GM19025 (cell line): ENCODE data around the gene GH2.

Experiments used
- ATAC-seq: cut with Tn5 transposase; IDR thresholded peaks from one replicate; pipeline ENCODE4 v1.9.1; 2021; ENCODE audit warnings: mild to moderate bottlenecking, low read depth, moderate library complexity; ENCODE audit not compliant: unreplicated experiment

GH2 gene

DNA sequence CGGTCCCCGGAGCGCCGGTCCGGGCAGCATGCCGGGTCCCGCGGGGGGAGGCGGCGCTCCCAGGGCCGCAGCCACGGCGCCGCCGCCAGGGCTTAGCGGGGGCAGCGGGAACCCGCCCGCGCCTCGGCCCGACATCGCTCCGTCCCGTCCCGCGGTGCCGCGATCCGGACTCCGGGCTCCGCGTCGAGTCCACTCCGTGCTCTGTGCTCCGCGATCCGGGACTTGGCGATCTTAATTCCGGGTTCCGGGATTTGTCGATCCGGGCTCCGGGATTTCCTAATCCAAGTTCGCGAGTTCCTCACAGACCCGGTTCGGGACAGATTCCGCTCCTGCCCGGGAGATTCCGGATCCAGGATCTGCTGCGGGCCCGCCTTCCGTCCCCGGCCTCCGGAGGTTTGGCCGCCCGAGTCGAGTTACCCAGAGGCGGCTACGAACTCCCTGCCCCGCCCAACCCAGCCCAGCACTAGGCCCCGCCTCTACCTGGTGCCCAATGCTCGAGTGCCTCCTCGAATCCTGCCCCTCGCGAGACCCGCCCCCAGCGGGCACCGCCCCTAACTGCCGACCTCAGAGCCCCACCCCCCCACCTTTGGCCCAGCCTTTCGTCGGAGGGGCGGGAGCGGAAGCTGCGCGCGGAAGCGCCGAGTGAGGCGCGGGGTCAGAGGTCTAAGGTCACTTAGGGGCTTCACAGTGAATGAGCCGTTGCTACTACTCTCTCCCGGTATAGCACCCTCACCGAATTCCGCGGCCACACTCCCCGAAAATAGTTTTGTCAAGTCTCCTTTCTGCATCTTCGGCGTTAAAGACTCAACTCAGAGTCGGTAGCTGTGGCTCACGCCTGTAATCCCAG is 39.0 kb downstream of the GH2 start, which contains the start of gene SMARCD2:
Gene SMARCD2 (minus strand): TSS at position 146 of the 847 bp plus-strand sequence. CDS start 11 bp downstream, at position 135.
- ATAC-seq: peak; percentile 78

DNA sequence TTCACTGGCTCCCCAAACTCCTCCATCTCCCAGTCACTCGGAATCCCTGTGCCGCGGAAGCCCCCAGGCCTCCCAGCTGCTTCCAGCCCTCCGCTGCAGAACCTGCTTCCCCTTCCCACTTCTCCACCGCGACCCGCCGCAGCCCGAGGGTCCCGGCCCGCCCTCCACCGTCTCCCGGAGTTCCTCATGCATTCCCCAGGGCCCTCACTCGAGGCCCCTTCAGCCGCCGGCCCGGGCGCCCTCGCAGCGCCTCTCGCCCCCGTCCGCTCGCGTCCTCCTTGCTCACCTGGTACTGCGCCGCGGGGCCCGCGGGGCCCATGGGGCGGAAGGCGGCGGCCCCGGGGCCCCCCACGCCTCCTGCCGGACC is 39.6 kb downstream of the GH2 start:
- peak; percentile 28 for ATAC-seq

DNA sequence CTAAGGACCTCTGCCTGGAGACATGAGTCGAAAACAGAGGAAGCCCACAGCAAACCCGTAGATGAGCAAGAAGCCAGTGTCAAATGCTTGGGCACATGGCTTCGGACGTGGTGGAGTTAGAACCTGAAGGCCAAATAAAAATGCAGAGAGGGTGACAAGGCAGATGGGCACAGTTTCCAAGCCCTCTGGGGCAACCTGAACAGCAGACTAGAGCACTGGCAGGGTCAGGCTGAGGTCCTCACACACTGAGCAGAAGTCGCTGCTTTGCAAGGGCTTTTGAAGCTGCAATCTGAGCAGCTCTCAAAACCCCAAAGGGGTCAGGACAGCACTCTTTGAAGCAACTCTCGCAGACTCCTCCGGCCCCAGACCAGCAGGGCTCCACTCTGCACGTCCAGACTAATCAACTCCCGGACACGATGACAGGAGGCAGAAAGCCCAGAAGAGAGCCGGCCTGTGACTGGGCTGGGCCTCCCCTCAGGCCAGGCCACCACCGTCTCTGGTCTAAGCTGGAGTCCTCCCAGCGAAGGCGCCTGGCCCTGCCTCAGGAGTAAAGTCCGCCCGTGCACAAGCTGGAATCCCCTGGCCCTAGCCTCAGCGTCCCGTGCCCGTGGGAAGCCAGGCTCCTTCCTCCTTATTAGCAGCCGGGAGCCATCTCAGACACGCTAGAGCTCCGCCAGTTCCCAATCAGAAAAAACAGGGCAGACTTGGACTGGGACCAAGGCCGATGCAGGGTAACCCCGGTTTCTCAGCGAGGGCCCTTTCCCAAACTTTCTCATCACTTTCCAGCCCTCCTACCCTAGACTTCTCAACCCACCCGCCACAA is 40.2 kb downstream of the GH2 start:
- ATAC-seq: no peak

DNA sequence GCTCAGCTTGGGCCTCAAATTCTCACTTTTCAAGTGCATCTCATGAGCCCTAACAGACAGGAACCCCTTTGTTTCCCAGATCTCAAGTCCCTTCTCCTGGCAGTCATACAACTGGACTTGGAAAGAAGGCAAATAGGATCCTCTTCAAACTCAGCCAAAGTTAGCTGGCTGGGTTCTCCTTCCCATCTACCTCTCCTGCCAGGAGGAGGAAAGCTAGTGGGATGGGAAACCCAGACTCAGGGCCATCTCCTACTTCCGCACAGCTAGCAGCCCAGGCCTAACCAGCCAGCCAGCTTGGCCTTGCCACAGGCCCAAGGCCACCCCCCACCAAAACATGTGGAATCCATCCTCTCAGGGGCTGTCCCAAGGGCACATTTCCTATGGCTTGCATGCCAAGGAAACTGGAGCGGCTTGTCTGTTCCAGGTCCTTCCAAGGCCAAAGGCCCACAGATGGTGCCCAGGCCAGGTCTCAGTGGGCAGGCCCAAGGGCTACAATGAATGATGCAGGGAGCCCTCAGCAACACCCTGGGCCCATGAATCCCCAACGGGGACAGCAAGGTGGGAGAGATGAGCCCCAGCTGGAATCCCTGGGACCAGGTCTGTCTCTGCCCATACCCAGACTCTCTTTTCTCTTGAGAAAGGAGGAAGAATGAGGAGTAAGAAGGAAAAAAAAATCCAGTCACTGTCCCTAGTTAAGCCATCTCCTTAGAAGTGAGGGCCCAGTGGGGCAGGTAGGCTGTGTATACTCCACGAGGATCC is 41.0 kb downstream of the GH2 start:
- ATAC-seq: no peak

DNA sequence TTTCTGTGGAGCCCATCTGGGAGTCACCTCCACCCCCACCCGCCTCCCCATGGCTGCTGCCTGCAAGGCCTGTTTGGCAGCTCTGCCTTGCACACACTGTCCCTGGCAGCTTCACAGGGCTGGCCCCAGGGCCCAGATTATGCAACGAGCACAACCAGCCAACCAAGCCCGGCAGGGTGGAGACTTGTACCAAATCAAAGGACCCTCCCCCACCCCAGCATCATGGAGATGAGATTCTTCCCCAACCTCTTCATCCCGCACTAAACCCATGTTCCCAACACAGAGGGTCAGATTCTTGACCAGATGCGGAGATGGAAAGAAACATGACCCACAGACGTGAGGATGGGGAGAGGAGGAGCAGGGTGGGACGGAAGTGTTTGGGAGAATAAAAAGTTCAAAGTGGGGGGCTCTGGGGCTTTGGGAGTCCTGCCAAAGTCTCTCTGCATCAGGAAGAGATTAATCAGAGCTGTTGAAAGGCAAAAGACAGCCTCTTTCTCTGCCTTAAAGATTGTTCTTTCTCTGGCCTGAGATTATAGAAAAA is 43.0 kb downstream of the GH2 start:
- no peak for ATAC-seq

DNA sequence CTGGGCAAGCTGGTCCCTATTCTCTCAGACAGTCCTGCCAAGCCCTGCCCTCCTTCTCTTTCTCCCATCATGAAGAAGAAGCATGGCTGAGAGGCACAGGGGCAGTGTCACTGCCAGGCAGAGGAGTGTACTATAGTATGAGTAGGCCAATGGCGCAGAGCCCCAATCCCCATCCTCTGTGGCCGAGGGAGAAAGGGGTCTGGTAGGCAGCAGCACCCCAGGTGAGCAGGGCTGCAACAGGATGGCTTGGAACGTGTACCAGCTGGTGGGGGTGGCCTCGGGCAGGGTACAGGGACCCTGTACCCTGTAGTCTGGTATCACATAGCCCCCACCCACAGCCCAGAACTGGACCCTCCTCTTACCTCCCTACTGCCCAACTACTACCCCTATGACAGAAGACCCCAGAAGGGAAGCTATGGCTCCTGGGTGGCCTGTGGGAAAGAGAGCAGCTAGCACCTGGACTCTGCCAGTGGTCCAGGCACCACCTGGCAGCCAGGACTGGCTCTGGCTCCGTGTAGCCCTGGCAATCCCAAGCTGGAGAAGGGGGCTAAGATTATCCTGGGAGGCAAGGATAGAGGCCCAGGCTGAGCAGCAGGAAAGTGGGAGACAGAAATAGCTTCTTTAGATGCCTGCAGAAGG is 43.7 kb downstream of the GH2 start:
- no peak for ATAC-seq

DNA sequence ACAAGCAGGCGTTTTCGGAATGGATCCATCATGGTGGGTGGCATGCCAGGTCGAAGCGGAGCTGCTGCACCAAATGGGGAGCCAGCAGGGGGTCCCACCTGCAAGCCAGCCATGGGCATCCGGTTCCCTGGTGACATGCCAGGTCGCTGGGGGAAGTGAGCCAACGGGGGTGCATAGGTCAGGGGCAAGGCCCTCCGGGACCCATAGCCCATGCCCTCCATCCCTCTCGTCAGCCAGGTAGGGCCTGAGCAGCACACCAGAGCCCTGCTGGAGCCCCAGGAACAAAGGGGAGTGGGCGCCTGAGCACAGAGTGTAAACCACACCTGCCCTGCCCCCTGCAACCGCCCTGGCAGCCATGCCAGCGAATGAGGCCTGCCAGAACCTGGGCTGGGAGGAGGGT is 44.3 kb downstream of the GH2 start:
- ATAC-seq: no peak

DNA sequence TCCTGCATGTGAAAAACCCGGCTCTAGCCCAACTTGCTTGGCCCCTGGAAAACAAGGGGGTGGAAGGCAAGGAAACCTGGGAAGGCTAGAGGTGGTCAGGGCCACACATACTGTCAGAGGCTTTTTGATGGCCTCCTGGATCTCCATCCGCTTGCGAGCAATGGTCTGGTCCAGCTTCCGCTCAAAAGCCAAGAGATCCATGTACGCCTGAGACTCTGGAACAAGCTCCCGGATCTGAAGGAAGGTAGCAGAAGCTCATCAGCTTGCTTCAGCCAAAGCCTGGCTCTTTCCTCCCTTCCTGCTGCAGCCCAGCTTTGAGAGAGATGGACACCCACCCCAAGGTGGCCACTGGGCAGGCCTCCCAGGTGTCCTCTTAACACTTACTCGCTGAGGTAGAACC is 44.9 kb downstream of the GH2 start:
- no peak for ATAC-seq

DNA sequence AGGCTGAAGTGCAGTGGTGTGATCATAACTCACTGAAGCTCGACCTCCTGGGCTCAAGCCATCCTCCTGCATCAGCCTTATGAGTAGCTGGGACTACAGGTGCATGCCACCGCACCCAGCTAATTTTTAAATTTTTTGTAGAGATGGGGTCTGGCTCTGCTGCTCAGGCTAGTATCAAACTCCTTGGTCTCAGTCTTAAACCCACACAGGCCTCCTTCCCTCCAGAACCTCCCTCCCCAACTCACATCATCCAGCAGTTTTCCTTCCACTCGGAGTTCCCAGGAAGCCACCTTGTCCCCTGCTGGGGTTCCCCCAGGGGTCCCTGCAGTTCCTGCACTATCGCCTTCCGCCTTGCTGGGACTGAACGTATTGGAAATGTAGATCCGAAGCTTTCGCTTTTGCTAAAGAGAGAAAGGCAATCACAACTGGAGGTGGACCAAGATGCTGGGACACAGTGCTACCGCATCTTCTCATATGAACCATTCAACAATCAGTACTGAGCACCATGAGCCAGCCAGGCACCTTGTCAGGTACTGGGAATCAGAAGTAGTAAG is 46.5 kb downstream of the GH2 start:
- no peak for ATAC-seq

DNA sequence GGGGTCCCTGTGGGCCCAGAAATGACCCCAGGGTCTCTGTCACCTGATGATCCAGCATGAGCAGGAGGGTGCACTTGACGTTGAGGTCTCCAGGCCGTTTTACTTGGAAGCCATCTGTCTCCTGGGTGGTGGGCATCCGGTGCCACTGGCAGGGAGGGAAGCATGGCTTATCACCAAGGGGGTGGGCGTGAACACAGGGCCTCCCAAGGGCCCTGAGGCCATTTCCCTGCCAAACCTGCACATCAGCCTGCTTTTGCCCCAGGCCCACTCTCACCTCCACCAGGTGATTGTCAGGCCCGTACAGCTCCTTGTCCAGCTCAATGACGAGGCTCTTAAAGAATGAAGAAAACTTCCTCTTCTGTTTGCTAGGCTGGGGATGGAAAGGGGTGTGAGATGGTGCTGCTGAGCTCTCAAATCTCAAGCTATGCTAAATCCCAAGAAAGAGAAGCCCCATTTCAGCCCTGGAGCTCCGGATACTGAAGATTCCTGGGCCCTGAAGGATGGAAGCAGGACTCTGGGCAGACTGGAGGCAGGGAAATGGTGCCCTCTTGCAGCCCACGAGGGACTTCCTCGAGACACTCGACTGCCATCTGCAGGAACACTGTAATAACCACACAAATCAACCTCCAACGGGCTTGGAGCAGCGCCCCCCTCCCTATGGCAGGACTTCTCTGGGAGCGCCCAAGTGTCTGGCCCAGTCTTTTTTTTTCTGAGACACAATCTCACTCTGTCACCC is 47.1 kb downstream of the GH2 start:
- peak; percentile 60 for ATAC-seq

DNA sequence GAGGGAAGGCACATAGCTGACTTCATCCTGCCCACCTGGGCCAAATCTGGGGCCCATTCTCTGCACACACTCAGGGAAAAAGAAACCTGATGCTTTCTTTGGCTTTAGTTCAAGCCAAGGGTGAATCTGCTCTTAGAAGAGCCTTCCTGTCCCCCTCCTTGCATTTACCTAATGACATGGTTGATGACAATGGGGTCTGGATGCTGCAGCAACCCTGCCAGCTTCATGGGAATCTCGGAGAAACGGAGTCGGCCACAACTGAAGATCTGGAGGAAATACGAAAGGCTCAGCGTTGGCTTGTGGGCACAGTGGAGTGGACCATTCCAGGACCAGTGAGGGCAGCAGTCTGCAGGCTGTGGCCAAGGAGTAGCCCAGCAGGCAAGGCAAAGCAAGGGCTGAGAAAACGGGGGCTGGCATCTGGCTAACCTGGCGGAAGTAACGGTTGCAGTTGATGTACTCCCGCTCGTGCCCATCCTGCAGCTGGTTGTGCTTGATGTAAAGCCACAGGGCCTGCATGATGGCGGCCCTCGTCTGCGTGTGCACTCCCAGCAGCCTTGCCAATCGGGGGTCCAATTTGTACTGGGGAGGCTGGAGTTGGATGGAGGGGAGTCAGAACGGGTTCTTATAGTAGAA is 47.9 kb downstream of the GH2 start:
- no peak for ATAC-seq

DNA sequence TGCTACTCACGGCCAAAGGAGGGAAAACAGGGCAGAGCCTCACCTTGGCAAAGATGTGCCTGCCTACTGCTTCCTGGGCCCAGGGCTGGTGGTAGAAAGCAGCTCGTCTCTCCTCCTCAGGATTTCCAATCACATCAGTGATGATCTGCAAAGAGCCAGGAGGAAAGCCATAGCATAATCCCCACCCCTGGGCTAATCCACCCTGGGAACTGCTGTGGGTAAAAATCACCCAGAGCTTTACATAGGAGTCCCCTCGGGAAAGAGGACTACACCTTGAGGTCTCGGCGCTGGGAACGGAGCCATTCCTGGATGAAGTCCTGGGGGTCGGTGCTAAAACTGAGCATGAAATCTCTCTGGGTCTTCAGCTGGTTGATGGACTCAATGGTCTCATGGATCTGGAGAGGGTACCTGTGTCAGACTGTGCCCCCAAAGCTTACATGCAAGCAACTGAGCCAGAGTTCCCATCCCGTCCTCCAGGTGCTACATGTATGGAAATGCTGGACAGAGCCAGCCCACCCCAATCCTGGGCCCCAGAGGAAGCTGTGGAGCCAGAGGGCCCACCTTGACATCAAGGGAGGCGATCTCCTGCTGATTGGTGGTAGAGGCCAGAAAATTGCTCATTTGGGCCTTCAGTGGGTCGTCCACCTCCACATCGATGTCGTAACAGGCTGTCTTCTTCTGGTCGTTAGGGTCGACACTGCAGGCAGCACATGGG is 48.6 kb downstream of the GH2 start:
- ATAC-seq: no peak

DNA sequence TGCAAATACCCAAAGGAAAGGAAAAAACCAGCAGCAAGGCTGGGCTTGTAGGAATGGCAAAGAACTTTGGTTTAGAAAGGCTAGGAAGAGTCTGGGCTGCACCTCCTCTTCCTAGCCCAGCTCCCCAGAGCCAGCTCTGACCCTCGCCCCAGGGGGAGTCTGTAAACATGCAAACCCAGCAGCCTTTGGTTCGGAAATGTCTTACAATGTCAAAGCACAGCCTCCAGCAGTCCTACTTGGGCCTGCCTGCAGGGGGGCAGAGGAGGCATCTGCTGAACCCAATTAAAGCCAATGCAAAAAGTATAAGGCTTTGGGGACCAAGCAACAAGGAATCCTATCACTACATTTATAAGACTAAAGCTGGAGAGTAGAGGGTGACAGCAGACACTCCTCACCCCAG is 49.3 kb downstream of the GH2 start:
- ATAC-seq: no peak

DNA sequence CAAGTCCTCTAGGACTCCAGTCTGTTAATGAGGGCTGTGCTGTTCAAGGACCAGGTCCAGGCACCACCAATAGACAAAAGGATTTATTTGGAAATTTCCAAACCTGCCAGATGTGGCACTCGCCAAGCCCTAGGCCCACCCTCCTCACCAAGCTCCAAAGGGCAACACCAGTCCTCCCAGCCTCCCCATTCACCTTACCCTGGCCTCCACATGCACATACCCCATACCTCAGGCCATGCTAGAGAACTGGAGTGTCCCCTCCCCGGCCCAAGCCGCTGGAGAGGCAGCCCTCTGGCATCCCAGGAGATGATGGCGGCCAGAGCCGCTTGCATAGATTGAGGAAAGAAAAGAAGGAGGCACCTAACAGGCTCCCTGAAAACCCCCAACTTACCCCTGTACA is 49.7 kb downstream of the GH2 start:
- ATAC-seq: no peak

DNA sequence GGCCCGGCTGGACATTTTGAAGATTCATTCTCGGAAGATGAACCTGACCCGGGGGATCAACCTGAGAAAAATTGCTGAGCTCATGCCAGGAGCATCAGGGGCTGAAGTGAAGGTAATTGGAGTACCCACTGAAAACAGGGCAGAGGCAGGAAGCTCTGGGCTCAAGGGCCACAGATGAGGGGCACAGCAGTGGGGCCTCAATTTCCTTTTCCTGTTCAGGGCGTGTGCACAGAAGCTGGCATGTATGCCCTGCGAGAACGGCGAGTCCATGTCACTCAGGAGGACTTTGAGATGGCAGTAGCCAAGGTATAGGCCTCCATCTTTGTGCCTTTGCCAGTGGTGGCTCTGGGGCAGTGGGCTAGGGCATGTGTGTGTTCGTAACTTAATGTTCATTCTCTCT is 50.2 kb downstream of the GH2 start:
- ATAC-seq: no peak

DNA sequence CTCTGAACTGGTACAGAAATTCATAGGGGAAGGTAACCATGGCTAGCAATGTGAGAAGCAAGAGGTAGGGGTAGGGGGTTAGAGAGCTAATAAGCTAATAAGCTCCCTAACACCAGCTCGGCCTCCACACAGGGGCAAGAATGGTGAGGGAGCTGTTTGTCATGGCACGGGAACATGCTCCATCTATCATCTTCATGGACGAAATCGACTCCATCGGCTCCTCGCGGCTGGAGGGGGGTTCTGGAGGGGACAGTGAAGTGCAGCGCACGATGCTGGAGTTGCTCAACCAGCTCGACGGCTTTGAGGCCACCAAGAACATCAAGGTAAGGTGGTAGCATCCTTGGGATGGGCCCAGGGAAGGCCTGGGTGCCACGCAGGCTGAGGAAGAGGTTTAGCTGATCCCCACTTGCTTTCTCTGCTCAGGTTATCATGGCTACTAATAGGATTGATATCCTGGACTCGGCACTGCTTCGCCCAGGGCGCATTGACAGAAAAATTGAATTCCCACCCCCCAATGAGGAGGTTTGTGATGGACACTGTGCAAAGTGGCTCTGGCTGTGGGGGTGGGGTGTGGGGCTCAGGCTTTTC is 50.7 kb downstream of the GH2 start:
- no peak for ATAC-seq

DNA sequence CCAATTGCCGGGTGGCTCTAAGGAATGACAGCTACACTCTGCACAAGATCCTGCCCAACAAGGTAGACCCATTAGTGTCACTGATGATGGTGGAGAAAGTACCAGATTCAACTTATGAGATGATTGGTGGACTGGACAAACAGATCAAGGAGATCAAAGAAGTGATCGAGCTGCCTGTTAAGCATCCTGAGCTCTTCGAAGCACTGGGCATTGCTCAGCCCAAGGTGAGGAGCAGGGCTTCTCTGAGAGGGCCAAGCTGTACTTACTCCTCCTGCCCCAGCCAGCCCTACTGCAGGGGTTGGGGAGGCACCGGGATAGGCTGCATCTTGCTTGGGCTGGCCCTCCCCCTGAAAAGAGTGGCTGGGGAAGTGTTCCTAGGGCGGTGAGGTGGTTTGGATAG is 51.5 kb downstream of the GH2 start:
- no peak for ATAC-seq
